Activated CD4-positive, alpha-beta T cell treated with anti-CD3 and anti-CD28 coated beads, Interleukin-2, amount 50 U/mL, for 16 hours (primary cell): Measurements from ENCODE around the gene SCN10A.
A peak's percentile ranks its signal among the peaks of the same experiment; 100 is the strongest.

Experiments
- DNase-seq: peaks from one replicate; pipeline ENCODE4 v3.0.0-alpha.2; 2020

The SCN10A gene

GRCh38 chr3:38649500-38650247, 166.3 kb downstream of the SCN10A start, which contains the start of gene SCN5A:
Gene SCN5A, minus strand, starts transcription at chr3:38649687. Its CDS starts 16,380 bp downstream, at chr3:38633307.
- peak; percentile 41 for DNase-seq

GRCh38 chr3:38648659-38649499, 167.1 kb downstream of the SCN10A start:
- DNase-seq: no peak

GRCh38 chr3:38648024-38648658, 167.9 kb downstream of the SCN10A start:
- DNase-seq: no peak

- no peak for DNase-seq
These were observed 168.6 kb downstream of the SCN10A start for GRCh38 chr3:38647217-38647970.
